Vagina (tissue), 2 donors: Measurements from ENCODE around the gene PSMD7.

Experiments used
- POLR2A ChIP-seq, 2 donors: fragments of 450-650 bp; IDR thresholded peaks; one replicate each; pipeline ENCODE4 v1.6.1; 2017; ENCODE audit warnings: antibody characterized with exemption in 2 of 2, mild to moderate bottlenecking in 2 of 2, moderate library complexity in 2 of 2
- POLR2AphosphoS5 ChIP-seq, 2 donors: sonication (generic); formaldehyde crosslinking; IDR thresholded peaks; one replicate each; pipeline ENCODE4 v1.9.0; 2017; ENCODE audit warnings: antibody characterized with exemption in 2 of 2, mild to moderate bottlenecking in 2 of 2, low read depth in 1 of 2; ENCODE audit not compliant: insufficient read depth in 1 of 2
- TF ChIP-seq, protein P1 (sequence below), 3 experiments: fragments of 450-650 bp in 2 of 3; fragments of 200-600 bp in 1 of 3; sonication (generic) in 1 of 3; IDR thresholded peaks; one replicate each; pipeline ENCODE4 v1.5.1; 2017 to 2019; ENCODE audit warnings: antibody characterized with exemption in 3 of 3, mild to moderate bottlenecking in 2 of 3, moderate library complexity in 2 of 3

- TF ChIP-seq, protein P1, sequence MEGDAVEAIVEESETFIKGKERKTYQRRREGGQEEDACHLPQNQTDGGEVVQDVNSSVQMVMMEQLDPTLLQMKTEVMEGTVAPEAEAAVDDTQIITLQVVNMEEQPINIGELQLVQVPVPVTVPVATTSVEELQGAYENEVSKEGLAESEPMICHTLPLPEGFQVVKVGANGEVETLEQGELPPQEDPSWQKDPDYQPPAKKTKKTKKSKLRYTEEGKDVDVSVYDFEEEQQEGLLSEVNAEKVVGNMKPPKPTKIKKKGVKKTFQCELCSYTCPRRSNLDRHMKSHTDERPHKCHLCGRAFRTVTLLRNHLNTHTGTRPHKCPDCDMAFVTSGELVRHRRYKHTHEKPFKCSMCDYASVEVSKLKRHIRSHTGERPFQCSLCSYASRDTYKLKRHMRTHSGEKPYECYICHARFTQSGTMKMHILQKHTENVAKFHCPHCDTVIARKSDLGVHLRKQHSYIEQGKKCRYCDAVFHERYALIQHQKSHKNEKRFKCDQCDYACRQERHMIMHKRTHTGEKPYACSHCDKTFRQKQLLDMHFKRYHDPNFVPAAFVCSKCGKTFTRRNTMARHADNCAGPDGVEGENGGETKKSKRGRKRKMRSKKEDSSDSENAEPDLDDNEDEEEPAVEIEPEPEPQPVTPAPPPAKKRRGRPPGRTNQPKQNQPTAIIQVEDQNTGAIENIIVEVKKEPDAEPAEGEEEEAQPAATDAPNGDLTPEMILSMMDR (IDR thresholded peaks at IDR 0.05): no peak
- TF ChIP-seq POLR2A (IDR thresholded peaks at IDR 0.05): no peak
- TF ChIP-seq POLR2AphosphoS5 (IDR thresholded peaks at IDR 0.05; ENCODE audit: insufficient read depth in 1 of 2, low read depth in 1 of 2): no peak
Measured at GRCh38 chr16:74252329-74252728, 44.3 kb upstream of the PSMD7 start.
